Ovary (tissue), 3 donors: ENCODE results near the gene TNS3.

Source experiments
- CTCF ChIP-seq, 3 donors: fragments of 450-650 bp in 2 of 3; fragments of 200-600 bp in 1 of 3; IDR thresholded peaks; one replicate each; pipeline versions ENCODE4 v1.5.1 to v1.8.0; 2016 to 2022; ENCODE audit warnings: antibody characterized with exemption in 3 of 3, mild to moderate bottlenecking in 1 of 3
- EP300 ChIP-seq: sonication (generic); formaldehyde crosslinking; IDR thresholded peaks from one replicate; pipeline ENCODE4 v1.6.1; 2017; ENCODE audit warnings: antibody characterized with exemption
- donor health status: DM: no; HTN: no; CAD: no.

GRCh38 chr7:47291461-47292081 is 290.3 kb downstream of the TNS3 start:
- no peak for TF ChIP-seq EP300
- no peak for TF ChIP-seq CTCF (IDR thresholded peaks at IDR 0.05)
